DOHH2 (cell line): ENCODE results near the gene SNHG17.

Experiments
- EZH2phosphoT487 ChIP-seq: fragments of 200-600 bp; sonication (generic); IDR thresholded peaks from 2 replicates; pipeline ENCODE4 v1.6.1; 2017; ENCODE audit warnings: borderline replicate concordance, mild to moderate bottlenecking, antibody characterized with exemption, low read length, moderate library complexity, mixed read lengths
- TF ChIP-seq, protein P1 (sequence below): fragments of 200-600 bp; sonication (generic); IDR thresholded peaks from one replicate; pipeline ENCODE4 v1.5.1; 2014; ENCODE audit warnings: antibody characterized with exemption, mild to moderate bottlenecking, low read depth, low read length; ENCODE audit not compliant: poor library complexity, severe bottlenecking

DNA sequence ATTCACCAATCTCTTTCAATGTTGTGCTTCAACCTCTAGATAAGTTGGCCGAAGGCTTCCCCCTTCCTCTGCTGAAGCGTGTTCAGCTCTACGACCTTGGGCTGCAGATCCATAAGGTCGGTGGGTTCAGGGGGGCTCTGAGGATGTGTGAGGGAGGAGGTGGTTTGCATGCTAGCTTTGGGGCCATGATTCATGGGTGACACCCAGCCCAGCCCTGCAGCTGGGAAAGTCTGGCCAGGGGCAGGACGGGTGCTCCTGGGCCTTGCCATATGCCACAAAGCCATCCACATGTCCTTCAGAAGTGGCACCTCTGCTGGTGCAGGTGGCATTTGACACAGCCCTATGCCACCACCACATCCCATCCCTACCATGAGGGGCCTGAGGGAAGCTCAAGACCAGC lies 61.2 kb downstream of the SNHG17 start:
- TF ChIP-seq, protein P1, sequence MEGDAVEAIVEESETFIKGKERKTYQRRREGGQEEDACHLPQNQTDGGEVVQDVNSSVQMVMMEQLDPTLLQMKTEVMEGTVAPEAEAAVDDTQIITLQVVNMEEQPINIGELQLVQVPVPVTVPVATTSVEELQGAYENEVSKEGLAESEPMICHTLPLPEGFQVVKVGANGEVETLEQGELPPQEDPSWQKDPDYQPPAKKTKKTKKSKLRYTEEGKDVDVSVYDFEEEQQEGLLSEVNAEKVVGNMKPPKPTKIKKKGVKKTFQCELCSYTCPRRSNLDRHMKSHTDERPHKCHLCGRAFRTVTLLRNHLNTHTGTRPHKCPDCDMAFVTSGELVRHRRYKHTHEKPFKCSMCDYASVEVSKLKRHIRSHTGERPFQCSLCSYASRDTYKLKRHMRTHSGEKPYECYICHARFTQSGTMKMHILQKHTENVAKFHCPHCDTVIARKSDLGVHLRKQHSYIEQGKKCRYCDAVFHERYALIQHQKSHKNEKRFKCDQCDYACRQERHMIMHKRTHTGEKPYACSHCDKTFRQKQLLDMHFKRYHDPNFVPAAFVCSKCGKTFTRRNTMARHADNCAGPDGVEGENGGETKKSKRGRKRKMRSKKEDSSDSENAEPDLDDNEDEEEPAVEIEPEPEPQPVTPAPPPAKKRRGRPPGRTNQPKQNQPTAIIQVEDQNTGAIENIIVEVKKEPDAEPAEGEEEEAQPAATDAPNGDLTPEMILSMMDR = no peak
- no peak for TF ChIP-seq EZH2phosphoT487
